ENCODE results near the gene PPP3R1. TPM values are rescaled to one million over a fixed set of nuclear protein-coding genes. Genes with fewer than 3 reads are reported as not detected.

The PPP3R1 gene
- total RNA-seq, 1 experiment from 2014 or later = 30.8 TPM

DNA sequence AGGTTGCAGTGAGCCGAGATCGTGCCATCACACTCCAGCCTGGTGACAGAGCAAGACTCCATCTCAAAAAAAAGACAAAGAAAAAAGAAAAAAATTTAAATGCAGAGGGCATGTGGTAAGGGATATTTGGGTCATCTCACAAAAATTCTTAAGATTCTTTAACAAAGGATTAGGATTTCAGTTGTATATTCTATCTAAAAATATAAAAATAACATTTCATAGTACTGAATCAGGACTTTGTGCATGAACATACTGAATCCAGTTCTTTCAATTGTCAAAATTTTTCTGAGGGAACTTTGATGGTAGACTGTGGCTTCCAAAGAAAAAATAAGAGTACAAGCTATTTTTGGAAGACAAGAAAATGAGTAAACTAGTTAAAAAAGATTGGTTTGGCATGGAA is 6.5 kb upstream of the PPP3R1 start:
- no peak for DNase-seq (ENCODE audit: low read depth)

DNA sequence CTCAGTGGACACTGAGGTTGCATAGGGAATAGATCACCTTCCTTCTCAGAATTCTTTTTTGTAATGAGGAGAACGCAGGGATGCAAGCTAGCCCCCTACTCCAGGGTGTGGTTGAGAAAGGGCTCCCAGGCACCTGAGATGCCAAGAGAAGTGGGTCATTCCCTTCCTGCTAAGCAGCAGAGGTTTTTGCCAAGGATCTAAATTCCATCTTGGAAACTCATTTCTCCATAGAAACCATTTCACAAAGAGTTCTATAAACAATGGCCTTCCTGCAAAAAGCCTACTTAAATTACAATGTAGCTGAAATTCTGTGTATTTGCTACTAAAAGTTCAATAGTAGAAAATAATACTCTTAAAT is 3.7 kb upstream of the PPP3R1 start:
- DNase-seq (ENCODE audit: low read depth) = peak; percentile 75

DNA sequence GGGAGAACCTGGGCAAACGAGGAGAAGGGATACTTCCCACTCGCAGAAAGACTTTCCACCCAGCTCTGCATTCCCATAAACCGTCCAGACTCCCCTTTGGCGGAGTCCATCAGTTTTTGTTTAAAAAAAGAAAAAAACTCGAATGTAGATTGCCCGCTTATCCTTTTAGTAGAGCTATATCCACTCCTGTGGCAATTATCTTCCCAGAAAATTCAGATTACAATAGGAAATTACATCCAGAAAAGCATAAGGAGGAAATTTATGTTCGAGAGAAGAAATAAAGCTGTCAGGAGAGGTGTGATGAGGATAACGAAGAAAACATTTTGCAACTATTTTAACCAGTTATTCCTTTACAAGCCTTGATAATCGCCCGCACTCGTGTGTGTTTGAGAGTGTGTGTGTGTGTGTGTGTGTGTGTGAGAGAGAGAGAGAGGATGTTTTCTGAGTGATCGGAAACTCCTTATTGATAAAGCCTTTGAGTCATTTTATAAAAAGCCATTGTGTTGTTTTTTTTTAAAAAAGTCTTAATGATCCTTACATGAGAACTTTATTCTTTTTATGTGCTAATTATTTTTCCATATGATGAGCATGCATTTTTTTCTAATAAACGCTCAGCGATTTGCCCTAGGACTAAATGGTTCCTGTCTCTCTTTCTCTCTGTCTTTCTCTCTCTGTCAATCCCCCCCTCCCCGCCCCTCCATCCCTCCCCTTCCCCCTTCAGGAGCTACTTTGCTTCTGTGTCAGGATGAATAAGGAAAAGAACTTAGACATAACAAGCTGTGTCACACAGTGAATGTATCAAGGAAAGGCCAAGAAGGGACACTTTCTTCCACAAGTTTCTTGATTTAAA is 1.1 kb upstream of the PPP3R1 start:
- DNase-seq (ENCODE audit: low read depth) = peak; percentile 34

DNA sequence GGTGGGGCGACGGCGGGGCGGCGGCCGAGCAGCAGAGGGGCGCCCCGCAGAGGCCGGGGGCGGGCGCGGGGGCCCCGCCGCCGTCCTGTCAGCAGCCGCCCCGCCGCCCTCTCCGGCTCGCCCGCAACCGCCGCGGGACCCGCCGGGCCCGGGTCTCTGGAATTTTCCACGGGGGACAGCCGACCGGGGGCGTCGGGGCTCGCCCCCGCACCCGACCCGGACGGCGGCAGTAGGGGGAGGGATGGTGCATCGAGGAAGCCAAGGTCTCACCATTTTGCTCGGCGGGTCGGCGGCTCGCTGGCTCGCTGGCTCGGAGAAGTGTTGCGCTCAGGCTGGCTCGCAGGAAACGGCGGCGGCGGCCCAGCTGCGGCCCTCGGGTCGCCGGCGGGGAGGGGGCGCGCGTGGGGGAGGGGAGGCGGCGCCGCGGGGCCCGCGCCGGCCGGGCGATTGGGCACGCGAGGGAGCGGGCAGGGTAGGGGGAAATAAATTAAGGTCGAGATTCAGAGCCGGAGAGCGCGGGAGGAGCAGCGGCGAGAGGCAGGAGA is 405 bp downstream of the PPP3R1 start:
- DNase-seq (ENCODE audit: low read depth) = no peak

DNA sequence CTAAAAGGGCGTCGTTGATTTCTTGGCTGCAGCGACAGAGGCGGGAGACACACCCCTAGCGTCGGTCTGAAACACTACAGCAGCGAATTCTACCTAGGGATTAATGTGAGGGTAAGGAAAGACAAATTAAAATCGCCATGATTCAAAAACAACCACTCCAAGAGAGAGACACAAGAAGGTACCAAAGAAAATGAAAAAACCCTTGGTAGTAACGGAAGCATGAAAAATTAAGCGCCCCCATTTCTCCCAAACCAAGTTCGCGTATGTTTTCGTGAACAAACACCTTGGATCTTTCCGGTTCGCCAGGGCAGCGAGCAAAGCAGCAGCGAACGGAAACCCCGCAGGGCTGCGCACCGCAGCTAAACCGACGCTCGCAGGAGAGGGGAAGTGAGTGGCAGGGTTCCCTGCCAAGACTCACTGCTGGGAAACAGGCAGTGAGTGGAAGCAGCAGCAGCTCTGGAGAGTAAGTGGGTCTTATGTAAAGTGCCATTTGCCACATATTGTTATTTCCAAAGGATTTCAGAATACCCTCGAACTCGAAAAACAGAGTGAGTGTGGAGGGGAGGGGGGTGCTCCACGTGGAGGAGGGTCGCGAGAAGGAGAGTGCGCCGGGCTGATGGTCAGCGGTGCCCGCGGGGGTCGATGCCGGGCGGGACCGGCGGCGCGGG is 1.0 kb downstream of the PPP3R1 start:
- peak; percentile 78 for DNase-seq (ENCODE audit: low read depth)

DNA sequence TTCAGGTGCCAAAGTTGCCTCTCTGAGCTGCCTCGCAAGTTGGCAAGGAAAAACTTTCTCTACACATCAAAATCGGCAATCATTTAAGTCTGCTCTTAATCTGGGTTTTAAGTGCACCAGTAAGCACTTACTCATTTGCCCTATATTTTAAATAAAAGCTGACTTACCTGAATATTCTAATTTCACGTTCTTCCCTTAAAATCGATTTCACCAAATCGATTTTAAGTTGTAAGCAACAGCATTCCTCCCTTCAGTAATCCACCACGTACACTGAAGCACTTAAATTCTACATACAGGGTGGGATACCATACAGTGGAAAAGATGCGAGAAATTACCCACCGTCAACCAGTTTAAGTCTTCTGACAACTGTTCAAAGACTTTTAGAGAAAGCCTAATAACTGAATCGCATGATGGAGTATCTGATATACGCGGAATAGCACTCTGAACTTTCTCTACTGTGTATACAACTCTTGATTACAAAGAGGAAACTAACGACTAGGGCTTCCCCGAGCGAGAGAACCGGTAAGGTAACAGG is 1.6 kb downstream of the PPP3R1 start:
- no peak for DNase-seq (ENCODE audit: low read depth)

DNA sequence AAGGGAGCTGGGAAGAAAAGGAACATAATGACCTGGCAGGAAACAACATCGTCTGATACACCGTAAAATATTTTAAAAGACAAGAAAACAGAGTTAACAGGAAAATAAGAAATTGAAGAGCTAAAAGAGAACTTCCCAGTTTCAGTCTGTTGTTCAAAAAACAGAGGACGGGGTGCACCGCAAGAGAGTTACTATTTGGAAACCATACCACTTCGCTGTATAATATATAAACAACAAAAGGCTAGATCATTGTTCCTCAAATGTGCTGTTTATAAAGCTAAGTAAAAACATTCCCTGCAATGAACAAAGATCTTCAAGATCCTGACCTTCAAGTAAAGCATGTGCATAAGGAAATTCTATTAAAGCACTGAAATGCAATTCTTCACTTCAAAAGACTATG is 2.1 kb downstream of the PPP3R1 start:
- DNase-seq (ENCODE audit: low read depth) = no peak

DNA sequence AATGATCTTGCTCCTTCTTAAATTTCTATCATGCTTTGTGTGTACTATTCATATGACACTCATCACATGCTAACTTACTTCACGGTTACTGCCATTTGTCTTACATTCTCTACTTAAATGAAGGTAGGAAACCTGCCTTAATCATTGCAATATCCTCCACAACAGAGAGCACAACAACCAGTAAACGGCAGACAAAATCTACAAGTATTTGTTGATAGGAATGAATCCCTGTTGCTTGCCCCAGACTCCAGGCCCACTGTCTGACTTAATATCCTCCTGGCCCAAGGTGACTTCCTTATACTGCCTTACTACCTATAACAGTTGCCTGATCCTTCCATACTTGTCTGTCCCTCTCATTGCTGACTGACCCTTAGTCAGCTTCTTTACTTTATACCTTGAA is 3.5 kb downstream of the PPP3R1 start:
- DNase-seq (ENCODE audit: low read depth) = no peak

DNA sequence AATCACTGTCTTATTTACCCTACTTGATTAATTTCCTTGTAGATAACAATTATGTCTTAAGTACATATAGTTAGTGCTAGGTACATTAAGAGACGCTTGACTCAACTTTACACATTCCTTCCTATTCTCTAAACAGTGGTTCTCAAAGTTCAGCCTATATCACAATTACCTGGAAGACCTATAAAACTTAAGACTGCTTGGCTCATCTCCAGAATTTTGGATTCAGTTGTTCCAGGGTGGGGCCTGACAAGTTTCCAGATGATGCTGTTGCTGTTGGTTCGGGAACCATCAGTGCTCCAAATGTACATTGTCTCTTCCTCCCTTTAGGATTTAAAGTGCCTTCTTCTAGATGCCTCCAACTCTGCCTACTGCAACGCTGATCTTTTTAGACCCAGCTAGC is 4.0 kb downstream of the PPP3R1 start:
- no peak for DNase-seq (ENCODE audit: low read depth)

DNA sequence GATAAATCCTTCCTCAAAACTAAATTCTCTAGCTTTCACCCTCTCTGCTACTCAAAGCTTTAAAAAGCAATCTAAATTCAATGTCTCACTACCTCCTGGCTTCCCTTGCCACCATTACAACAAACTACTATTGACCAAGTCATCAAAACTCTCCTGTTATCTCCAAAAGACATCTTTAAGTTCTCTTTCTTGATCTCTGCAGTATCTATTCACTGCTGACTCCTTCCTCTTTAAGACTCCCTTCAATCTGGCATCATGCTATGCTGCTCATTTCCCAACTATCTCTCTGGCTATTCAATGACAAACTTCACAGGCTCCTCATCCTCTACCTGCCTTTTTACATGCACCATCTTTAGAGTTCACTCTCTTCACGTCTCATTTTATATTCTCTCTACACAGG is 5.9 kb downstream of the PPP3R1 start:
- DNase-seq (ENCODE audit: low read depth) = no peak

DNA sequence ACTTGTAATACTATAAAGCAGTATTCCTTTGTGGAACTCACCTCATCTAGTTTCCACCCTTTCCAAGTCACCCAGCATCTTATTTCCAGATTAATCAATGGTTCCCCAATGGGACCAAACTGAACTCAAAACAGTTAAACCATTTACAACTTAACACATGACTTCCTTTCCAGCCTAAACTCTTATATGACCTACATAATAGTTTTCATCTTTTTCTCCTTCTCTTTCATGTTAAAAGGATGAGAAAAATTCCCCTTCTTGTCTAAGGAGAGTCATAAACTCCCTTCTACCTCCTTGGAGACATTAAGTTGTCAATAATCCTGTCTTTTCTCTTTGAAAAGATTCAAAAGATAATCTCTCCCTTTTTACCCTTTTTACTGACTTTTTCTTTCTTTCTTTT is 6.7 kb downstream of the PPP3R1 start:
- no peak for DNase-seq (ENCODE audit: low read depth)

DNA sequence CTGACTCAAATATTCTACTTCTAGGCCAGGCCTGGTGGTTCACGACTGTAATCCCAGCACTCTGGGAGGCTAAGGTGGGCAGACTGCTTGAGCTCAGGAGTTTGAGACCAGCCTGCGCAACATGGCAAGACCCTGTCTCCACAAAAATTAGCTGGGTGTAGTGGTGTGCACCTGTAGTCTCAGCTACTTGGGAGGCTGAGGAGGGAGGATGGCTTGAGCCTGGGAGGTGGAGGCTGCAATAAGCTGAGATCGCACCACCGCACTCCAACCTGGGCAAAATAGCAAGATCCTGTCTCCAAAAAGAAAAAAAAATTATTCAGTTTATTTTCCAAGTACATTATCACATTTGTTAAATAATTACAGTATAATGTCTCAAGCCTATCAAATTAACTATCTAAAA is 7.3 kb downstream of the PPP3R1 start:
- no peak for DNase-seq (ENCODE audit: low read depth)

DNA sequence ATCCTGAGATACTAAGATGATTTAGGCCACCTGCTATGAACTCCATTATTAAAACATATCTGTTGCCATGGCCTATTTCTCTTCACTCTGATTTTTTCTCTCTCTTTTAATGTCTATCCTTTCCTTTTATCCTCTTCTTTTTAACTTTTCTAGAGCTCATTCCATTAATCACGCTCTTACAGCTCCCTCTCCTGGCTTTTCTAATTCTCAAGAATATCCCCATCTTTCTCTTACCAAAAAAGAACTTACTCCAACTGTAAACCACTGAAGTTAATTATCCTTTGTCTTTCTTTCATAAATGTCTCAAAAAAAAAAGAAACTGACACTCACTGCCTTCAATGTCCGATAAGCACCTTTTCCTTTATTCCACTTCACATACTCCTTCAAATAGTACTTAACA is 7.9 kb downstream of the PPP3R1 start:
- DNase-seq (ENCODE audit: low read depth) = no peak

DNA sequence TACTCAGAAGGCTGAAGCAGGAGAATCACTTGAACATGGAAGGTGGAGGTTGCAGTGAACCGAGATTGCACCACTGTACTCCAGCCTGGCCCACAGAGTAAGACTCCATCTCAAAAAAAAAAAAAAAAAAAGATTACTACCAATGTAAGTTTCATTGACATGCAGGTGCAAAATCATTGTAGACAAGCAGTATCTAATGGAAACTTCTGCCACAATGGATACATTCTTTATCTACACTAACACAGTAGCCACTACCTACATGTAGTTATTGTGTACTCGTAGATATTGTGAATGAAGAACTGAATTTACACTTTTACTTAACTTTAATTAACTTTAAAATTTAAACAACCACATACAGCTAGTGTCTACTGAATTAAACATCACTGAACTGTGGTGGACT is 10.6 kb downstream of the PPP3R1 start:
- no peak for DNase-seq (ENCODE audit: low read depth)

DNA sequence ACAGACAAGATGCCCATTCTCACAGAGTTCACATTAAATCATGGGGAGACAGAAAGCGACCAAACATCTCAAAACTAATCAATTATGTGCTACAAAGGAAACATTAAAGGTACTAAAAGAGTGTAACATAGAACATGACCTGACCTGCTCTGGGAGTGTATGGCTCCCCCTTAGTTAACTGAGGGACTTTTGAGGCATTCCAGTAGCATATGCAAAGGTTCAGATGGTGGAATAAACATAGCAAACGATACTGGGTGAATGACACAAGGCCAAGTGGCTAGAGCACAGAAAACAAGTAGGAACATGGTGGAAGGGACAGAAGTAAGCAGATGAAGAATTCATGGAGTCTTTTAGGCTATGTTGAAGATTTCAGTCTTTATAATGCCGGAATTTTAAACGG is 11.9 kb downstream of the PPP3R1 start:
- no peak for DNase-seq (ENCODE audit: low read depth)

DNA sequence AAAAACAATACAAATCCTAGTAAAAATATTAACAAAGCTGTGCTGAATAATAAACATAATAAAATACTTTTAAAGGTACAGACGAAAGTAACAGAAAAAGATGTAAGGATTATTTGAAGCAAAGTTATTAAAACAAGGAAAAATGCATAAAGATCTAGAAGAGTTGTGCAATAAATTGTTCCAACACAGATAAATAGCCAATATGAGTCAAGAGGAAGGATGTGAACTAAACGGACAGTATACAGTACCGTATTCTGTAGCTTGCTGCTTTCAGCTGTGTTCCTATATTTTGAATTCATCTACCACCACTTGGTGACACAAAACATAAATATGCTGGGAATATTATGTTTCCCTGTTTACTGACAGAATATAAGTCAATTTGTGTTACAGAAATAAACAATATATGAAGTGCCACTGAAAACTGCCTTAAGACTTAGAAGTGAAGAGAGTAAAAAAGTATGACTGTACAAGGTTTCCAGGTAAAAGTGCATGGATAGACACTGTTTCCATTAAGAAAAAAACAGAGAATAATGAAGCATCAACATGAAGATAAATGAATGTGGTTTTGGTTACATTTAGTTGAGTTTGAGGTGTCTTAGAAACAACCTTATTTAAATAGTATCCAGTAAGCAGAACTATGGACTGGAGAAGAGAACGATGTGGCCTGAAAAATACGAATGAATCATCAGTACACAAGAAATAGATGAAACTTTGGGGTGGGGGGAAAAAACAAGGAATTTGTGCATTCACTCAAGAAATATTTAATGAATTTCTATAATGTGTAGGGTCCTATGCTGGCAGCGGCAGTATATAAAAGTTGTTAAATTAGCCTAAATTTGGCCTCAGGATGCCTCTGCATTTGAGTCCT is 13.1 kb downstream of the PPP3R1 start:
- peak; percentile 26 for DNase-seq (ENCODE audit: low read depth)

DNA sequence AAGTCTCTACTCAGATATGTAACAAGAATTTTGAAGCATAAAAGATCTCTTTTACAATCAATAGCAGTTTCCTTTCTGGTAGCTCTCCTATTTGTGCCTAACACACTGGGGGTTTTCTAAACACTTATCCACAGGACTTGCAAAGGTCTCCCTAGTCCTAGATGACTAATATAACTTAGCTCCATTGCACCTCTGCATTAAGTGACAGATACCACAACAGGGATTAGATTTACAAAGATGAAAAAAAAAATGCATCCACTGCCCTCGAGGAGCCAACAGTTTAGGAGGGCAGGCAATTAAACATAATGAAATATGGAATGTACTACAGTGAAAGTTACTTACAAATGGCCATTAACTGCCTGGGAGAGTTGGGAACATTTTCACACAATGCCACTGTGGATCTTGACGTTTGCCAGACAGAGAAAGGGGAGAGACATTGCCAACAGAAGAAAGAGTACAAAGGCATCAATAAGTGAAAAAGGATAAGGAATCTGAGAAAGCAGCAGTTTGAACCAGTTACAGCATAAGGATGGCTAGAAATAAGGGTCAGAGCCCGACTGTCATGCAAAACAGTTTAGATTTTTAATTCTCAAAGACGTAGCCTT is 14.3 kb downstream of the PPP3R1 start:
- peak; percentile 56 for DNase-seq (ENCODE audit: low read depth)

DNA sequence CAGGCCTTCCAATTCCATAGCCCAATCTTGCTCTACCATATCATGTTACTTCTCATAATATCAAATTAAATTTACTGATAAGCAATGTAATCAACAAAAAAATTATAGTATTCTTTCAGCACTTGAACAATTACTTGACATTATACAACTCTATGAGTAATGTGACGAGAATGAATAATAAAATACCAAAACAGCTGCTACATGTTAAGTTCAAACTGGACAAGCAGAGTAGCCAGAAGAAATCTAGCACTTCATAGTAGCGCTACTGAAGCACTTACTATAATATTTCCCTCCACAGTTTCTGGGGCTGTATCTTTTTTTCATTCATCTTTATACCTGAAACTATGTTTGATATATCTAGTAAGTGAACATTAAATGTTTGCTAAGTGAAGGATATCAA is 14.9 kb downstream of the PPP3R1 start:
- peak; percentile 51 for DNase-seq (ENCODE audit: low read depth)

DNA sequence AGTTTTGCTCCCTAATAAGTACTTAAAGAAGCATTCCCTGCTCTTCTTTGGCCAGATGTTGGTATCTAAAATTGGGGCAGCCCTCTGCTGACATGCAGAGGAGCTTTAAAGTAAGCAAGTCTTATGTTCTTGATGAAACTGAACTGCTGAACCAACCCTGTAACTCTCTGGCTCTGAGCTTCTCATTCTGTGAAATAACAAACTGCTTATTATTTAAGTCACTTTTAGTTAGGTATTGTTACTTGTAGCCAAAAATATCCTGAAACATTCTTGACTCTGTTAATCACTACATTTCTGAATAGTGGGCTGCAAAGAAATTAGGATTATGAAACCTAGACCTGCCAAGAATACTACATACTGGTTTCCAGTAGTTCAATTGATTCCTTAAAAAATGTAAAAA is 15.5 kb downstream of the PPP3R1 start:
- DNase-seq (ENCODE audit: low read depth) = no peak

DNA sequence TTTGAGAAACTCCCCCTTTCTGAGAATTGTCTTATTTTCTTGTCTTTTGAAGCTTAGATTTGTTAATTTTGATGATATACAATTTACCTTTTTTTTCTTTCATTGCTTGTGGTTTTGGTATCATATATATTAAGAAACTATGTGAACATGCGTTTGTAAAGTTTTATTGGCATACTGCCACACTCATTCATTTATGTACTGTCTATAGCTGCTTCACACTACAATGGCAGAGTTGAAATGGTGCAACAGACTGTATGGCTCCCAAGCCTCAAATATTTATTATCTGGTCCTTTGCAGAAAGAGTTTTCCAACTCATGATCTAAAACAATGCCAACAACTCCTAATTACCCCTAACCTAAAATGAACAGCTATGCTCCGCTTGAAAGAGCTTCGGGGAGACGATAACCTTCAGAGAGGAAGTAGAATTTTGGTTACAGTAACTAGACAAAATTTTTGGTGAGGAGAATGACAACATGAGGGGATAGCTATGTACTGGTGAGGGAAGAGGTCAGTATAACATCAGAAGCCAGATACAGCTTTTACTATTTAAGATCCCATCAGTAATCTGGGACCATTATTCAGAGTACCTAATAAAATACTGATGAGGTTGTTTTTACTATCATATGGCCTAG is 16.1 kb downstream of the PPP3R1 start:
- no peak for DNase-seq (ENCODE audit: low read depth)

DNA sequence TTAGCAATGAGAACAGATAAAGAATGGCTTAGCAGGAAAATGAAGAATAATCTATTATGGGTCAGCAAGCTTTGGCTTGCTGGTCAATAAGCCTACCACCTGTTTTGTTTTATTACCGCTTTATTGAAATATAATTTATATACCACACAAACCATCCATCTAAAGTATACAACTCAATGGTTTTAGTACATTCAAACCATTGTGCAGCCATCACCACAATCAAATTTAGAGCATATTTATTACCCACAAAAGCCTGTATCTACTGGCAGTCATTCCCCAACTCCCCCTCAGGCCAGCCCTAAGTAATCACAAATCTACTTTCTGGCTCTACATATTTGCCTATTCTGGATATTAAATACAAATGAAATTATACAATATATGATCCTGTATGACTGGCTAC is 17.2 kb downstream of the PPP3R1 start:
- no peak for DNase-seq (ENCODE audit: low read depth)
